NAMALWA (cell line): ENCODE measurements around the gene NKD1.

Experiments used
- DNase-seq: peaks from one replicate; pipeline ENCODE4 v3.0.0-alpha.2; 2015; ENCODE audit warnings: low spot score

The NKD1 gene

DNA sequence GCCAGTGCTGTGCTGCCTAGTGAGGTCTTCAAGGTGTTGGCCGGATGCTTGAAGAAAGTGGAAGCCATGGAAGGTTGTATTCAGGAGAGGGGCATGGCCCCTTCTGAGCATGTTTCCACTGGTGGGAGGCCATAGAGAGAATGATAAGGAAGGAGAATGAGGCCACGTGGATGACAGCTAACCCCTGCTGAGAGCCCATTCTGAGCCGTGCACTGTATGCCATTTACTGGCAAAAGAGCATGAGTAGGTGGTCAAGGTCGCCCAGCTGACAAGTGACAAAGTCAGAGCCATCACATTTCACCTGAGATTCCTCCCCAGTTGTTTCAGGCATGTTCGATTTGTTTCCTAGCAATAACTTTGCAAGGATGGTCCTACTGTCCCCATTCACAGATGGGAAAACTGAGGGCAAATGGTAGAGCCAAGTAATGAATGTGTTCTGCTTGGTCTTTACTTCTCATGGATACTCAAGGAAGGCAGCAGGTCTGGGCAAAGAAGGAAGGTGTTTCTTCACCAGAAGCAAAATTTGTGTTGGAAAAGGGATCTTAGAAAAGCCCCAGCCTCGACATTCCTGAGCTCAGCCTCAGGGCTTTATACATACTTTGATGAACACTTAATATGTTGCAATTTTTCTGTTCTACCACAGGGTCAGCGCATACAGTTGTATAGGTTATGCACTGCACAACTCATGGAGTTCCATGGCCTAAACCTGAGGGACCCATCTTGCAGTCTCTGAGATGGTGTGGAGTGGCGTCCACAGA is 10.5 kb upstream of the NKD1 start:
- no peak for DNase-seq

DNA sequence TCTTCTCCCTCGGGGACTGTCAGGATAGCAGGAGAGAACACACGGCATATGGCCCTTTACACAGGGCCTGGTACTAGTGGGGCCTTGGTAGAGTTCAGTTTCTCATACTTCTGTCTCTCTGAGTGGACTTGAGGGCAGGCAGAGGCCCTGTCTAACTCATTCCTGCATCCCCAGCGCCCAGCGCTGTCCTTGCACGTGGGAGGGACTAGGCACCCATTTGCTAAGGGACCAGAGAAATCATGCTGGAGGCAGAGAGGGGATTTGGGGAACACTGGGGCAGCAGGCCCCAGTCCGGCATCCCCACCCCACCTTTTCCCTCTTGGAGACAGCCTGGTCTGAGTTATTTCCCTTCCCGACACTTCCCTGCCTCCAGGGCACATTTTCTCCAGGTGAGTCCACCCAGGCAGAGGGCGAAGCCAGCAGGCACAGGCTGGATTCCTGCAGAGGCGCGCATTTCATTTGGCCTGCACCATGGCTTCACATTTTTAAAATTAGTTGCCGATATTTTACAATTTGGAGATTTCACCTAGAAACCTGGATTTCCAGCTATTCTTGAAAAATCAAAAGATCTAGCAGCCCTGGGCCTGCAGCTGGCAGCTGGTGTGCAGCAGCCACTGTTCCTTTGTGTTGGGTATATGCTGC is 9.7 kb upstream of the NKD1 start:
- DNase-seq = no peak

DNA sequence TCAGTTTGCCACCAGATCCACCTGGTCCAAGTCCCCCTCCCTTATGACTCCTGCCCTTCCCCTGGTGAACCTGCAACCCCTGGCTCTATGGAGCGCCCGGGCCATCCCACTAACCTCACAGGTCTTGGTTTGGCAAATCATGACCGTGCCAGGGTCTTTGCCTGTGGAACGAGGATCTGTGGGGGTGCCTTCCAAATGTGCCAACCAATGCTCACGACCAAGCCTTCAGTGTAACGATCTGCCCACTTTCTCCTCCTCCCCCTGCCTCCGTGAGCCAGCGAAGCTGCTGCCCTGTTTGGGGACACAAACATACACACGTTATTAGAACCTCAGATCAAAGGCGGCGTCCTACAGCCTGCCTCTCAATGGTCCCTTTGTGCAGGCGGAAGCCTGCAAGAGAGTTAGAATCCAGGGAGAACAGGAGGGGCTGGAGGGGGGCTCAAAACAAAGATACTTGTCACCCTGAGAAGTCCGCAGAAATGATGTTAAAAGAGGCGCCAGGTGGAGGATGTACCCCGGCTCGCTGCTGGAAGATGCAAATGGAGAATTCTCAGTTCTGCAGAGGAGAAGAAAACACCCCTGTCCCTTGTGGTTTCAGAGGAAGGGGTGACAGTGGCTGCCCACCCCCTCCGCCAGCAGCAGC is 9.0 kb upstream of the NKD1 start:
- no peak for DNase-seq

DNA sequence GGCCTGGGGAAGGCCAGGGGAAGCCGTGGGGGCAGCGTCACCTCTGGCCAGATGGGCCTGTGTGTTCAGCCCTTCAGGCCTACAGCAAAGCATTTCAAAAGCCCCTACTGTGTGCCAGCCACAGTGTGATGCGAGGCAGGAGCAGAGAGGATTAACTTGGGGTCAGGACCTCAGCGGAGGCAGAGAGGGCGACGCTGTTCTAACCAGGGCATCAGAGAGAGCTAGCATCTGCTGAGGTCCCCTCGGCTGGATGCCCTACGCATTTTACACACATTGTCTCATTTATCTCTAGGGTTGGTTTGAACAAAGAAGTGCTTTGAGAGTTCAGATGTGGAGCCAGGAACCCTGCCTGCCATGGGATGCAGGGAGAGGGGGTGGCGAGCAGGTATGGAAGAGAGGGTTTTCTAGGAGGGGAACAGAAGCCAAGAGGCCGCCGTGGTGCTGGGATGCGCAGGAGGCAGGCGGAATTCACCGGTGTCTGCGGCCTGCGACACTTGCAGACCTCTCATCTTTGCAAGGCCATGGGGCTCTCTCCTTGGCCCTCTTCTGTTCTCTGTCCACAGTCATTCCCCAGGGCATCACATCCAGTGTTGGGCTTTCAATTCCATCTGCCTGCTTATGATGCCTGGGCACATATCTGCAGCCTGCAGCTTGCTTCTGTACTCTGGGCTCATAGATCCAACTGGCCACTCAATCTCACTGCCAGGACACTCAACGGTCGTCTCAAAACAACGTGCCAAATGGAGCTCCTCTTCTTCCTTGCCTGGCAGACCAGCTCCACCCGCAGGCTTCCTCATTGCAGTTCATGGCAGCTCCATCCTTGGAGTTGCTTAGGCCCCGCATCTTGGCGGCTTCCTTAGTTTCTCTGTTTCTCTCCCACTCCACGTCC is 8.1 kb upstream of the NKD1 start:
- no peak for DNase-seq

DNA sequence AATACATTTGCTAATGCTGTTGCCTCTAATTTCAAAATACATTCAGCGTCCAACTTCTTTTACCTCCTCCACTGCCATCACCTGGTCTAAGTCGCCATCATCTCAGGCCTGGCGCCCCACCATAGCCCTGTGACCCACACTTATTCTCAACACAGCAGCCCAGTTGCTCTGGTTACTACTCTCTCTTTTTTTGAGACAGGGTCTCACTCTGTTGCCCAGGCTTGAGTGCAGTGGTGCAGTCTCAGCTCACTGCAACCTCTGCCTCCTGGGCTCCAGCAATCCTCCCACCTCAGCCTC is 7.5 kb upstream of the NKD1 start:
- no peak for DNase-seq

DNA sequence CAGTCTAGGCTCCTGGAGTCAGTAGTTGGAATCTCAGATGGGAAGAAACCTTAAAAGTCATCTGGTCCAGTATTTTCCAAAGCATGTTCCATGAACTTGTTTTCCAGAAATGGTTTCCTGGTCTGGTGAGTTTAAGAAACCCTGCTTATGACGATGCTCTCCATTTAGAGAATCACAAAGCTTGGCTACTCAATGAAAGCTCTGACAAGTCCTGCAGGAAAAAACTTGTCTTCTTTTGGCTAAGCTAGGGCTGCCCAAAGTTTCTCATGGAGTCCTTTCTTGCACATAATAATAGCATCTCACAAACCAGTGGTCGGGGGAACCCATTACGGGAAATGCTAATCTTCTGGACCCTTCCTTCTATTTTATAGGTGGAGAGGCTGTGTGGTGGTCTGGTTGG is 5.5 kb upstream of the NKD1 start:
- DNase-seq = no peak

DNA sequence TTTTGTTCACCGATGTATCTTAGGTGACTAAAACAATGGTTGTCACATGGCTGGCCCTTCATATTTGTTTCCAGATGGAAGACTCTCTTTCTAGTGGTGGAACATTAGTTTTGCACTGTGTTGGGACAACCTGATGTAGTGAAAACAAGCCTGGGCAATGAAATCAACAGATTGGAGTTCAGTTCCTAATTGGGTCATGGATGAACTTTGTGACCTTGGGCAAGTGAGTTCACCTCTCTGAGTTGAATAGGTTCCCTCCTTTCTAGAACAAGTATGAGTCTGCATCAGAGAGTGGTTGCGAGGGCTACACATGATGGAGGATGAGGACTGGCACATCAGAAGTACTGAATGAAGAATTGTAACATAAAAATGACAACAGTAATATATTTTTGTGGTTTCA is 2.1 kb upstream of the NKD1 start:
- peak; percentile 6 for DNase-seq

DNA sequence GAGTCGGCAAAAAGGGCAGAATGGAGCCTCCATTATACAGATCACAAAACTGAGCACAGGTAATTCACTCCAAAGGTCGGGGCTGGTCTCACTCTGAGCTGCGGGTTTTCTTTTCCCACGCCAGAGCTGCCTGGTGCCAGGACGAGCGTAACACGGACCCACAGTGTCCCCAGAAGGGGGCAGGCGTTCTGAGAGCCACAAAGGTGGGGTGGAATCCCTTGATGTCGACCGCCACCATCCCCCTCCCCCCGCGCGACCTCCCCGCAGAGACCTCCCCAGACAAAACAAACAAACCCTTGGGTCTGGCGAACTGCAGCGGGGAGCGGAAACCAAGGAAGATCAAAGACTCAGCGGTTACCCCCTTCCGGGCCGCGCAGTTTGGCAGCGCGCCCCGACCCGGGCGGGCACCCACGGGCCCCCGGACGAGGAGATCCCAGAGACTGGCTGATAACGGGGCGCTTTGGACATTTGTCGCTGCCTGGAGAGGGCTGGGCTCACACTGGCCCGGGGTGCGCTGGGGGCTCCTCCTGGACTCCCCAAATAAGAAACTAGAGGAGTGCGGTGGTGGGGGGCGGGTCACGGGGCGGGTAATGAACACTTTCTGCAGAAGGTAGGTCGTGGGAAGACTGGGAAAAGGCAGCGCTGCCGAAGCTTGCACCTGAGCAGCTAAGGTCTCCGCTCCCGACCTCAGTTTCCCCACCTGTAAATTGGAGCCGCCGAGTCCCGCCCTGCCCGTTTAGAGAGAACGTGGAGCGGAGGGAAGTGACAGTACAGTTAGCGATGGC is 664 bp upstream of the NKD1 start:
- peak; percentile 67 for DNase-seq

DNA sequence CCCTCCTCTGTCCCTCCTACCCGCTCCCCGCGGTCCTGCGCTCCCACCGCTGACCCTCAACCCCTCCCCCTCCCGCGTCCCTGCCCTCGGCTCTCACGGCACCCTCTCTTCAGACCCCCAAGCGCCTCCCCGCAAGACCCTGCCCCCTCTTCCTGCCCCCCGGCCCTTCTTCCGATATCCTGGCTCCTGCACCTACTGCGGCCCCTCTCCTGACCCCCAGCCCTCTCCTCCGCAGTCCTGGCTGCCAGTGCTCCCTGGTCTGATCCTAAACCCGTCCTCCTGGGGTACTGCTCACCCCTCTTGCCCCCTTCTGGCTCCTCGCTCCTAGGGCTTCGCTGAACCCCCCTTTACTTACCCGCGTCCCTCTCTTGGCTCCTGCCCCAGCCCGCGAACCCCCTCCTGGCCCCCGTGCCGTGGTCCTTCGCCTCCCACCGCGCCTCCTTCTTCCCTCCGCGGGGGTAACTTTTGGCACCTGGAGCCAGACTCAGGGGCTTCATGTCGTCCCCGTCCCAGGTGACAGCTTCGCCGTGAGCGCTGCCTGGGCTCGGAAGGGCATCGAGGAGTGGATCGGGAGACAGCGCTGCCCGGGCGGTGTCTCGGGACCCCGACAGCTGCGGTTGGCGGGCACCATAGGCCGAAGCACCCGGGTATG is 839 bp downstream of the NKD1 start:
- DNase-seq = no peak

DNA sequence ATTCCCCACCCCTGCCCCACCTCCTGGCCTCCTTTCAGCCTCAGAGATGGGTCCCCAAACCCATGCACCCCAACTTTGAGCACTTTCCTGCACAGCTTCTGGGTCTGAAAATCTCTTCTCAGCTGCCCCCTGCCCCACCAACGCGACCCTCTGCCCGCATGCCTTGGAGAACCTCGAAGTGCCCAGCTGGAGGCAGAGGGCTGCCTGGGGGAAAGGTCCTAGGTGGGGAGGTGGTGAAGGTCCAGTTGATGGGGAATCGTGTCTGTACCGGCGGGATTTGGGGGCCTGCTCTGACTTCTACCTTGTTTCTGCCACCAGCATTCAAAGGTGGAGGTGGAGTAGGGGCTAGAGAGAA is 1.3 kb downstream of the NKD1 start:
- DNase-seq = no peak

DNA sequence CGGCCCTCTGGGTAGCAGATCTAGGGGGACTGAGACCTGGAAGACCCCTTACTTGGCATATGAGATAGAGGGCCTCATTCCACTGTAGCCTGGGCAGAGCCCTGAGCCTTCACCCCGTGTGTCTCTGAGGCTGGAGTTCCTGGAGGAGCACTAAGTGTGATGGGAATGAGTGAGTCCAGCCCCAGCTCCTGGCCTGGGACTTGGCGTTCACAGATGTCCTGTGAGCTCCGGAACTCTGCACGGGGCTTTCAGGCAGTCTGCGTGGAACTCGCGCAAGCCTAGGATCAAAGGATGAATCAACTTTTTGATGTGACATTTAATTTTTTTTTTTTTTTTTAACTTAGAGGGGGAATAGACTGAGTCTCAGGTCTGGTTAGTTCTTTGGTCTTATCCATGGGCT is 1.8 kb downstream of the NKD1 start:
- DNase-seq = no peak

DNA sequence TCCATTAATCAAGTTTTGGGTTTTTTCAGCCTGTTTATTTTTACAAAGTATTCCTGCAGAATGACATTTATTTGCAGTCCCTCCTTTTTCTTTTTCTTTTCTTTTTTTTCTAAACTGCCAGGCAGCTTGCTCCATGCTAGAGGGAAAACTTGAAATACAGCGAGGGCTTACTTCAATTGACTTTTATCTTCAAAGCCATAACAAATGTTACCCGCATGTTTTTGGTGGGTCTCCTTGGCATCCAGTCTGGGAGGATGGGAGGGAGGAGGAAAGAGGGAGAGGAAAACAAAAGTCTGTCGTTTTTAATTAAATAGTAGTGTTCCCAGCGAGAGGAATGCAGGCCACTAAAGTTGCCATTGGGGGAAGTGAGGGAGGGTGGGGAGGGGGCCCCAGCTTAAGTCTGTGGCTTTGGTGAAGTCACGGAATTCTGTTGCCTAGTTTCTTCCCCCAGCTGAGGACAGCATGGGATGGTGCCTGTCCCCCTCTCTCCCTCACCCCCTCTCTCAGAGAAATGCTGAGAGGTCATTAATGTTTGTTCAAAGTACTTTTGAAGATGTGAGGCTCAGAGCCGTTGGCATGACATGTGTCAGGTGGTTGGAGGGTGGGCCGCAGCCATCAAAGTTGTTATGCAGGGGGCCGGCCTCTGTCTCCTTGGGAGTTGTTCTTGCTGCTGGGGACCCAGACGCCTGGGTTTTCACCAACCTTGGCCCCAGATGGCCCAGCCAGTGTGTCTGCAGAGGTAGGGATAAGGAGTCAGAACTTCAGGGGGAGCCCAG is 2.9 kb downstream of the NKD1 start:
- no peak for DNase-seq

DNA sequence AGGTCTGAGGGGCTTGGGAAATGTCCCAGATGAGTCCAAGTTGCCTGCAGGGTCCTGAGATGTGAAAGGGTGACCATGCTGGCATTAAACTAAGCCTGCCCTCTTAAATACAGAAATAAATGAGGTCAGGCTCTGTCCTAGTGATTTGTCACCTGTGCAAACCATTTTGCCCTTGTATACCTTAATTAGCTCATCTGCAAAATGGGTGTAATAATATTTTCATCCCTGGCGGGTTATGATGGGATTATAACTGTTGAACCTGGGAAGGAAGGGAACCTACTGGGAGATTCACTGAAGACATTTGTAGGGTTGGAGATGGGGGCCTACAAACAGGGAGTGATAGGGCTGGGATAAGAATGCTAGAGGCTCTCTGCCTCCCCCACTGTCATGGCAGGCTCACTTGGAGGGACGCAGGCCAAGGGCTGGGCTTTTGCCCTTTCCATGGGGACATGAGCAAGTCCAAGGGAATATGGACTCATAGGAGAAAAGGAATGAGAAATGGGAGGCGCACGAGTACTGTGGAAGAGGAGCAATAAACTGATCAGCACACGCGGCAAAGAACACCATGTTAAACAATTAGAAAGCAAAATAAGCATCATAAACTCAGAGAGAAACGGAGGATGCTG is 4.4 kb downstream of the NKD1 start:
- DNase-seq = no peak

DNA sequence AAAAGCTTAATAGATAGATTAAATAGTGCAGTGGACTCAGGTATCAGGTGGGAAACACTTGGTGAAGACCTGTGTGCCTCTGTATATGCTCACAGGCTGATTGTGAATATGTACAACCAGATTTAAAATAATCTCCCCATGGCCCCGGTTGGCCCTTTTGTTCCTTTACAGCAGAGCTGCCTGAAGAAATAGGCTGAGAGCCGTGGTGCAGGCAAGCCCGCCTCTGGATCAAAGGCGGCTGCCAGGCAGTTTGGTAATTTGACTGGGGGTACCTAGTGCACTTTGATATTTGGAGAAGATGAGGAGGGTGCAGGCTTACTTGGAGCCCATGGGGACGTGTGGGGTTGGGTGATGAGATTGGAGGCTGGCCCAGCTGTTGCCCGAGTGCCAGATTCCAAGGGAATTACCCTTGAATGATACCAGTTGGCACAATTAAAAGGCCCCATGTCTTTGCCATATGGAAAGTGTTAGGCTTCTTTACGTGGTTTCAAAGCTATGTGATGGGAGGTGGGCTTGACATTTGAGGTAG is 5.0 kb downstream of the NKD1 start:
- DNase-seq = no peak

DNA sequence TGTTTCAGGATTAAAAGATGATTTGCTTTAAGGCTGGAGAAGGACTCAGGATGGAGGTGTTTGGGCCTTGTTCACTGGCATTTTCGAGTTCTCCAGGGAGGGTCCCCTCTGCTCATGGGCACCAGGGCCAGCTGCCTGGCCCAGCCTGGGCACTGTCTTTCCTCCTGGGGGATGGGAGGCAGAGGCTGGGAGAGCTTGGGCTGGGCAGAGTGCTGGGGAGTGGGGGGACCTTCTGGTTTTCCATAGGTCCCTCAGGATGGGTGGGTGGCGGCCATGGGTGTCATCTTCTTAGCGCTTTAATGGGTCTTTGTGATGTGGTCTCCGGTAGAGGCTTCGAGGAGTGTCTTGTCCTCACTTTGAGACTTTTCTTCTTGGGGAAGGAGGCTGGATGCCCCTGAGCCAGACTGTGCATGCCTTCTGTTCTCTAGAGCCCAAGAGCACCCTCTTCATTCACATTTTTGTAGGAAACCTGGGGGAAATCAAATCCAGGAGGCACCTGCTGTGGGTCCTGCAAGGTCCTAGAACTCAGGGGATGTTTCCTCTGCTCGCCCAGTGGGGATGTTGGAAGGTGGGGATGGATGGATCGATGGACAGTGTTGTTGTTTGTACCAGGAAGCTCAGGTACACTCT is 5.7 kb downstream of the NKD1 start:
- DNase-seq = no peak

DNA sequence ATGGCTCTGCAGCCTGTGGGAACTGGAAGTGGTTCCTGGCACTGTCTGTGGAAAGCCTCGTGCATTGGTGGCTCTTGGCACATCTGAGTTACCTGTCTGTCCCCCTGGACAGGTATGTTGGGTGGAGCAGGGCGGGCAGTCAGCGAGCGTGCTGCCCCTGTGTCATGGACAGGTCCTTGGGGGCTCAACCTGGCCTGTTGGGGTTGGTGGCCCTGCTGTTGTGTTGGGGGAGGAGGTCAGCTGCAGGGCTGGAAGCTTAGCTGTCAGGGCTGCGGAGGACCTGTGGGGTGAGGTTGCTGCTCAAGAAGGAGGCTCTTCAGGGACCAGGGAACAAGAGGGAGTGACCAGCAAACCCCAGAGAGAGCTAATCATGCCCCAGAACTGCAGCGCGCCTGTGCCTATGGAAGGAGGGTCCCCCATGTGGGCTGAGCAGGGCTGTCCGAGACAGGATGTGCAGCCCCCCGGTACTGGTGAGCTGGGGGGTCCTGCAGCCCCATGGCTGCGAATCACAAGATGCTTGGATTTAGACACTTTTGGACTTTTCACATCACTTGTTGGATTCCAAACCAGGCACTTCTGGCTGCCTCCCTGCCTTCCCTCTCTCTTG is 7.2 kb downstream of the NKD1 start:
- no peak for DNase-seq

DNA sequence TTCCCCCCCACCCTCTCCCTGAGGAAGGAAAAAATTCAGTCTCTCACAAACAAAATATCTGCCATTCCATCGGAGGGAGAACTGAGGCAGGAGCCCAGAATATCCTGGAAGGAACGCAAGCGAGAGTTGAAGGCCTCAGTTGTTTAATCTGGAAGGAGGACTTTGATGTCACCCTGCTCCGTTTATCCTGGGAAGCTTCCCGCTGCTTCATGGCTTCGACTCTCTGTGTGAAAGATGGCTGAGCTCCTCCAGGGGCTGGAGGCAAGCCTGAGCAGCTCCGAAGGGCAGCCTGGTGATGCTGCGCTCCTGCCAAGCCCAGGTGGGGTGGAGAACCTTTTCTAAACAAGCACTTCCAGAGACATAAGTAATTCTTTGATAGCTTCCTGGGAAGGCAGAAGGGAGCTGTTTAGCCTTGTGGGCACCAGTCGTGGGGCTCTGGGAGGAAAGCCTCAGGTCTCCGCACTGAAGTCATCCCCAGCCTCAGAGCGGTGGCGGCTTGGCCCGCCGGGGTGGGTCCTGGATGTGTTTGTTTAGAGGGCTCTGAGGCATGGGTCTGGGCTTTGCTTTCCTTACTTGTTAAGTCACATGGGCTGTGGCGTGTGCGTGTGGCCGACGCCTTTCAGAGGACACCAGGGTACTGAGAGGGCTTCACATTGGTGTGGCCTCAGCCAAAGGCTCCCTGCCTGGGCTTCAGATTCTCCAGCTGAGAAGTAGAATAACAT is 7.9 kb downstream of the NKD1 start:
- no peak for DNase-seq

DNA sequence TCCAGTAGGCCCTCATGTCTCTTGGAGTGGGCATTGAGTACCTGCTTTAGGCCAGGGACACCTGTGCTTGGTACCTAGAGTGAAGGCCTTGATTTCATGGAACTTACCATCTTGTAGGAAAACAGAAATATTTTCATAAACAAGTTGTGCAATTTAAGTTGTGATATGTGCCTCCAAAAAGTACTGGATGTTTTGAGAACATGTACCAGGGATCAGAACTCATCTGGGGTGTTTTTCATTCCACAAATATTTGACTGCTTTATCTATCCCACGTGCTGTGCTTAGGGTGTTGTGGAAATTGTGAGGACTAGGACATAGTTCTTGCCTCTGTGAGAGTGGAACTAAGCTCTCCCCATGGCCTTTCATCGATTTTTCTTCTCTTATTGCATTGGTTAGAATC is 8.8 kb downstream of the NKD1 start:
- DNase-seq = no peak
